Breast epithelium (tissue), 4 donors: Measurements from ENCODE around the gene HRH2. TPM values are rescaled to one million over a fixed set of nuclear protein-coding genes. Genes with fewer than 3 reads are reported as not detected.

ENCODE experiments used
- DNase-seq, 2 donors: peaks; one replicate each; pipeline ENCODE4 v3.0.0-alpha.2; 2019; ENCODE audit warnings: low spot score in 2 of 2
- H3K27ac ChIP-seq, 2 donors: fragments of 200-600 bp; sonication (generic) in 1 of 2; one replicate each; pipeline ENCODE4 v1.5.1; 2016 to 2019; ENCODE audit warnings: mild to moderate bottlenecking in 1 of 2
- H3K27me3 ChIP-seq, 2 donors: fragments of 200-600 bp; sonication (generic) in 1 of 2; one replicate each; pipeline versions ENCODE4 v1.5.1 to v1.6.0; 2017 to 2019; ENCODE audit warnings: control low read depth in 1 of 2, mild to moderate bottlenecking in 1 of 2
- H3K36me3 ChIP-seq: fragments of 200-600 bp; one replicate; pipeline ENCODE4 v1.5.1; 2019
- H3K4me1 ChIP-seq, 2 donors: fragments of 200-600 bp; sonication (generic); one replicate each; pipeline ENCODE4 v1.5.1; 2016 to 2019; ENCODE audit warnings: control low read depth in 1 of 2
- H3K4me3 ChIP-seq, 3 donors: fragments of 200-600 bp; sonication (generic); 1 replicate in 2 of 3; 2 replicates in 1 of 3; pipeline ENCODE4 v1.5.1; 2016 to 2019; ENCODE audit warnings: mild to moderate bottlenecking in 3 of 3, moderate library complexity in 2 of 3
- H3K9me3 ChIP-seq, 2 donors: fragments of 200-600 bp; sonication (generic) in 1 of 2; one replicate each; pipeline ENCODE4 v1.5.1; 2016 to 2019; ENCODE audit warnings: control low read depth in 1 of 2
- CTCF ChIP-seq, 3 donors: fragments of 450-650 bp; IDR thresholded peaks; one replicate each; pipeline ENCODE4 v1.5.1; 2016 to 2017; ENCODE audit warnings: antibody characterized with exemption in 3 of 3, mild to moderate bottlenecking in 3 of 3, moderate library complexity in 3 of 3
- POLR2A ChIP-seq: fragments of 450-650 bp; IDR thresholded peaks from one replicate; pipeline ENCODE4 v1.6.1; 2016; ENCODE audit warnings: antibody characterized with exemption, mild to moderate bottlenecking, moderate library complexity
- POLR2AphosphoS5 ChIP-seq, 3 donors: sonication (generic); formaldehyde crosslinking; IDR thresholded peaks; one replicate each; pipeline ENCODE4 v1.6.1; 2017; ENCODE audit warnings: antibody characterized with exemption in 3 of 3
- intact Hi-C: fragments of 100-400 bp; cut with DNase I; formaldehyde crosslinking; loops from one replicate; pipeline ENCODE4 v1.15.1; 2023; ENCODE audit warnings: low total_unique reads
- total RNA-seq, 3 donors: library from RNA; depleted of rRNA; stranded (reverse); fragments of >200 nt; gene quantifications; one replicate each; pipeline ENCODE4 v1.1.0, GENCODE V29; 2016

HRH2 gene
- total RNA-seq, 3 donors from 2014 or later: 0.73 to 5.0 (median 2.0) TPM

GRCh38 chr5:175697846-175698245, 40.0 kb downstream of the HRH2 start:
- peaks cover 0 to 2% of the 10 kb centered on the region in 2 donors for H3K9me3 ChIP-seq
- peak in 1 of 2 donors; percentile 17 for DNase-seq
- H3K36me3 ChIP-seq: no peaks in the 10 kb centered on the region
- H3K4me1 ChIP-seq: no peaks in the 10 kb centered on the region
- H3K27ac ChIP-seq: no peak overlapping the region
- intact Hi-C loops: no loop called here
- no peaks in the 10 kb centered on the region for H3K27me3 ChIP-seq
- H3K4me3 ChIP-seq: no peak overlapping the region
- TF ChIP-seq POLR2AphosphoS5 (IDR thresholded peaks at IDR 0.05) (no peak), CTCF (IDR thresholded peaks at IDR 0.05) (no peak), POLR2A (no peak)

- no peak for TF ChIP-seq POLR2AphosphoS5 (IDR thresholded peaks at IDR 0.05)
- no peak for TF ChIP-seq POLR2A
- TF ChIP-seq CTCF (IDR thresholded peaks at IDR 0.05): no peak
- Histone ChIP-seq H3K4me3 (no peak overlapping the region), H3K36me3 (no peaks in the 10 kb centered on the region), H3K4me1 (no peaks in the 10 kb centered on the region), H3K27me3 (no peaks in the 10 kb centered on the region), H3K27ac (no peak overlapping the region), H3K9me3 (peaks cover 0 to 6% of the 10 kb centered on the region in 2 donors)
- DNase-seq: peak in 1 of 2 donors; percentile 27
- intact Hi-C loops: no loop called here
Observed at GRCh38 chr5:175698401-175699115, 40.7 kb downstream of the HRH2 start.

GRCh38 chr5:175700991-175701390, 43.1 kb downstream of the HRH2 start:
- no peak overlapping the region for H3K27ac ChIP-seq
- no peaks in the 10 kb centered on the region for H3K27me3 ChIP-seq
- no peaks in the 10 kb centered on the region for H3K4me1 ChIP-seq
- H3K36me3 ChIP-seq: no peaks in the 10 kb centered on the region
- TF ChIP-seq POLR2AphosphoS5 (IDR thresholded peaks at IDR 0.05) (no peak), POLR2A (no peak), CTCF (IDR thresholded peaks at IDR 0.05) (peak in 1 of 3 donors; percentile 10)
- peaks cover 0 to 6% of the 10 kb centered on the region in 2 donors for H3K9me3 ChIP-seq
- intact Hi-C loops: loop anchor here (5.0 kb wide), 1 partner anchor 499 kb away; no protein-coding TSS in a partner anchor
- no peak overlapping the region for H3K4me3 ChIP-seq
- no peak for DNase-seq

- Histone ChIP-seq H3K27ac (no peak overlapping the region), H3K4me3 (no peak overlapping the region), H3K9me3 (peaks cover 0 to 6% of the 10 kb centered on the region in 2 donors), H3K27me3 (no peaks in the 10 kb centered on the region), H3K4me1 (no peaks in the 10 kb centered on the region), H3K36me3 (no peaks in the 10 kb centered on the region)
- TF ChIP-seq POLR2A (no peak), CTCF (IDR thresholded peaks at IDR 0.05) (no peak), POLR2AphosphoS5 (IDR thresholded peaks at IDR 0.05) (no peak)
- DNase-seq: no peak
- intact Hi-C loops: loop anchor here (5.0 kb wide), 1 partner anchor 499 kb away; no protein-coding TSS in a partner anchor
Observed at GRCh38 chr5:175701797-175702196, 43.9 kb downstream of the HRH2 start.

- H3K27me3 ChIP-seq: no peaks in the 10 kb centered on the region
- DNase-seq: peak in 1 of 2 donors; percentile 20
- intact Hi-C loops: no loop called here
Observed at GRCh38 chr5:175706499-175706898, 48.6 kb downstream of the HRH2 start.

More at GRCh38 chr5:175706499-175706898, 48.6 kb downstream of the HRH2 start:
- TF ChIP-seq POLR2A: no peak
- no peak for TF ChIP-seq POLR2AphosphoS5 (IDR thresholded peaks at IDR 0.05)
- no peak for TF ChIP-seq CTCF (IDR thresholded peaks at IDR 0.05)
- Histone ChIP-seq H3K36me3 (no peaks in the 10 kb centered on the region), H3K27ac (no peak overlapping the region), H3K4me1 (no peaks in the 10 kb centered on the region), H3K4me3 (no peak overlapping the region), H3K9me3 (peaks cover 0 to 6% of the 10 kb centered on the region in 2 donors)
